ENCODE data around the gene ALPP.
"Not testable (repeated sequence)": the region's sequence is repeated elsewhere in the genome, so short reads cannot be mapped to it uniquely, and the experiment has no call there.

ALPP gene

GRCh38 chr2:232381204-232382031 lies 2.9 kb downstream of the ALPP start:
- DNase-seq (ENCODE audit: low read depth), result not testable (repeated sequence)

DNA sequence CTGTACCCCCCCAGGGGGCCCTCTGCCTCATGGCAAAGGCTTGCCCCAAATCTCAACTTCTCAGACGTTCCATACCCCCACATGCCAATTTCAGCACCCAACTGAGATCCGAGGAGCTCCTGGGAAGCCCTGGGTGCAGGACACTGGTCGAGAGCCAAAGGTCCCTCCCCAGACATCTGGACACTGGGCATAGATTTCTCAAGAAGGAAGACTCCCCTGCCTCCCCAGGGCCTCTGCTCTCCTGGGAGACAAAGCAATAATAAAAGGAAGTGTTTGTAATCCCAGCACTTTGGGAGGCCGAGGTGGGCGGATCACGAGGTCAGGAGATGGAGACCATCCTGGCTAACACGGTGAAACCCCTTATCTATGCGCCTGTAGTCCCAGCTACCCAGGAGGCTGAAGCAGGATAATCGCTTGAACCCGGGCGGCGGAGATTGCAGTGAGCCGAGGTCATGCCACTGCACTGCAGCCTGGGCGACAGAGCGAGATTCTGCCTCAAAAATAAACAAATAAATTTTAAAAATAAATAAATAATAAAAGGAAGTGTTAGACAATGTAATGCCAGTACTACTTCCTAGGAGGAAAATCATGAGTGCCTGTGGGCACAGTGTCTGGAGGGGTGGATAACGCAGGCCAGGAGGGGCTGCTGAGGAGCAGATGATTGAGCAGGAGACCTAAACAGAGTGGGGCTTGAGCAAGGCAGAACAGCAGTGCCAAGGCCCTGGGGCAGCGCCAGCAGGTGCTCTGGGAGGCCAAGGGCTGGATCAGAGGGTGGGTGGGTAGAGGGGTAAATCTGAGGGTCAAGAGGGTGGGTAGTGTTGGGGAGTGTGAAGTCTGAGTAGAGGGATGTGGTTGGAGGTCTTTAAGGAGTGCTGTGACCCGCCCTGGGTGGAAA lies 4.0 kb downstream of the ALPP start:
- no peak for DNase-seq (ENCODE audit: low read depth)

- no peak for DNase-seq (ENCODE audit: low read depth)
These were observed 5.9 kb downstream of the ALPP start for GRCh38 chr2:232384466-232384865.

DNA sequence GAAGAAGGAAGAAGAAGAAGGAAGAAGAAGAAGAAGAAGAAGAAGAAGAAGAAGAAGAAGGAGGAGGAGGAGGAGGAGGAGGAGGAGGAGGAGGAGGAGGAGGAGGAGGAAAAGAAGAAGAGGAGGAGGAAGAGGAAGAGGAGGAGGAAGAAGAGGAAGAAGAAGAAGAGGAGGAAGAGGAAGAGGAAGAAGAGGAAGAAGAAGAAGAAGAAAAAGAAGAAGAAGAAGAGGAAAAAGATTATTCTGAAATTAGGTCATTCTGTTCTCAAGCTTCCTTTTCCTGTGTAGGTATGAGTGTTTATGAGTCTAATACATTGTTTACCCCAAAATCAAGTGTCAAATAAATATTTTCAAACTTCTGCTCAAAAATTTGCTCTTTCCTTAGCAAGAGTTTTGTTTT lies 6.5 kb downstream of the ALPP start:
- not testable (repeated sequence) for DNase-seq (ENCODE audit: low read depth)

DNA sequence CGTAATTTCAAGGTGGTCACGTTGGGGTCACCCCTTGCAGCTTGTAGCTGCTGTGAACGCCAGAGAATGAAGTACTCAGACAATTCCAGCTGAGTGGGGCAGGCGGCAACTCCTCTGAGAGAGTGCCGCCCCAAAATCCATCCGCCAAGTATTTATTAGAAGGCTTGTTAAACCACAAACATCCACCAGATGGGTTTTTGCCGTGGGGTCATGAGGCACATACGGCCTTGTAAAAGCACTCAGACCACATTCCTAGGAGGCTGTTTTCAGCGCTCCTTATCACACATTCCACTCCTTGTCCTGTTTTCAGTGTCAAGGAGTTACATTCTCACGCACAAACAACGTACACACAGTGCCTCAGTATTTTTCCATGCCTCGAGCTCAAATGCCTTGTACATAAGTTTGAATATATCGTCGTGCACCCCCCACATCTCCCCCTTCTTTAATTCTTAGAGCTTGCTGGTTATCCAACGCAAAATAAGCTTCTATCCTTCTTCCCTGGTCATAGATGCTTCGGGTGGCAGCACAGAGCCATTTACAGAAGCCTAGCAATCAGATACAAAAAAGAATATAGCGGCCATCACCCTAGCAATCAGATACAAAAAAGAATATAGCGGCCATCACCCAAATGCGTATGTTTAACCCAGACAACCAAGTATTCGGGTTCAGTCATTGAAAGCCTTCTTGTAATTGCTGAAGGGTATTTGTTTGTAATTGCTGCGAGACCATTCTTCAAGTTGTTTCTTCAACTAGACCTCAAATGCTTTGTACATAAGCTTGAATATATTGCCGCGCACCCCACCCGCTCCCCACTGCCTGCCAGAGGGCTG lies 7.3 kb downstream of the ALPP start:
- peak; percentile 70 for DNase-seq (ENCODE audit: low read depth)

- no peak for DNase-seq (ENCODE audit: low read depth)
These were observed 7.9 kb downstream of the ALPP start for GRCh38 chr2:232386490-232386739.

- no peak for DNase-seq (ENCODE audit: low read depth)
These were observed 8.3 kb downstream of the ALPP start for GRCh38 chr2:232386740-232387450.

DNA sequence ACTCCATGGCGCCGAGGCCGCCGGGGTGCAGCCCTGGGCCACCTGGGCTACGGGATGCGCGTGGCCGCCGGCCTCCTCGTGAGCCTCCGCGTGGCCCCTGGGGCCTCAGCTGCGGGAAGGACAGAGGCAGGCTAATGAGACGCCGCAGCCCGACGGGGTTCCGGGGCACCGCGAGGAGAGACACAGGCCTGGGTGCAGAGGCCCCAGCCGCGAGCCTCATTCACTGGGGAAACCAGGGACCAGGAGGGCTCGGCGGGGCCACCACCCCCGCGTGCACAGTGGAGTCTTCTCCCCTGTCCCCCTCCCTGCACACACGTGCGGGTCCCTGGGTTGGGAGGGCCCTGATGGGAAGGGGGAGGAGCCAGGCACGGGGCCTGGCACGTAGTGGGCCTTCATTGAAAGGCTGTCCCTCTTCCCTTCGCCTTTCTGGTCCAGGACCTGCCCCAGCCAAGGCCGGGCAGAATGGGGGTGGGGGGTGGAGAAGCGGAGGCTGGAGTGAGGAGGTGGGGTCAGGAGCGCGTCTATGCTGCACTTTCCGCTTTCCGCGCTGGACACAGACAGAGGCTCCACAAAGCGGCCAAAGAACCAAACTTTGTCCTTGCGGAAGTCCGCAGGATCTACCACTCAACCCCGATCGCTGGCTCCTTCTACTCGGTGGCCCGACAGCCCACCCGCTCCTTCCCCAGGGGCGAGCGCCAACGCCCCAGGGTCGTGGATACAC lies 9.1 kb downstream of the ALPP start:
- no peak for DNase-seq (ENCODE audit: low read depth)

DNA sequence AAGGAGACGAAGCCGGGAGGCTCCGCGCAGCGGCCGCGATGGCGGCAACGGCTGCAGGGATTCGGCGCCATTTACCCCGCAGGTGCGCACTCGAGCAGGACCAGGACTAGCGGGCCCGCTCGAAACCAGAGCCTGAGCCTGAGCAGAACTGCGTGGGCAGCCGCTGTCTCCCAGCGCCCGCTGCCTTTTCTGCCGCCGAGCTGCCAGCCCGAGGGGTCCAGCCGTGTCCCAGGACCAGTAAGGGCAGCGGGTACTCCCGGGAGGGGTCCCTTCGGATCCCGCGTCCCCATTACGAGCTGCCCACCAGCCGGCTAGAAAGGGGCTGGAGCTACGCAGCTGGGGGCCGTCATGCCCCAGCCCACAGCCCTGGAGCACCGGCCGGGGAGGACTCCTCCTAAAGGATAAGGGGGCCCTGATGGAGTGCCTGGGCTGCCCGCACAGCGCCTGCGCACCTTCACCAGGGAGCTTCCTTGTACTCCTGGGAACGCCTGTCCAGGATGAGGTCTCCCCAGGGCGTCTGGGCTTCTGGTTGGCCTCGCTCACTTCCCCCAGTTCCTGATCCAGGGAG lies 9.9 kb downstream of the ALPP start:
- no peak for DNase-seq (ENCODE audit: low read depth)

GRCh38 chr2:232389327-232389726 lies 10.8 kb downstream of the ALPP start:
- DNase-seq (ENCODE audit: low read depth), result peak; percentile 18

DNA sequence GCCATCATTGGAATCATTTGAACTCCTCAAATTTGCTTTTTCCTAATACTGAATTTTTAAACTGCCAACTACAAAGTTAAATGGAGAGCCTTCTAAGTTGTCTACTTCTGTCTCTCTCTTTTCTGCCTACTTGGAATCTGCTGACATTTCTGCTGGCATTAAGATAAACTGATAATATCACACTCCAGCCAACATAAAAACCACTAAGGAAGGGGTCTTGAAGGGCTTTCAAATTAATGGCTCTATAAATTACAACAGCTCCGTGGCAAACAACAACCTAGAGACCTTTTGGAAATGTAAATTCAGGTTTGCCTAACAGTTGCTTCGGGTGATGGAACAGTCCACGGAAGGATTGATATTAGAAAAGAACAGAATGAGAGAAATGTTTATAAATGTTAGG lies 12.1 kb downstream of the ALPP start:
- no peak for DNase-seq (ENCODE audit: low read depth)

GRCh38 chr2:232393556-232393955 lies 15.0 kb downstream of the ALPP start:
- DNase-seq (ENCODE audit: low read depth), result no peak

GRCh38 chr2:232394431-232394830 lies 15.9 kb downstream of the ALPP start:
- not testable (repeated sequence) for DNase-seq (ENCODE audit: low read depth)

DNA sequence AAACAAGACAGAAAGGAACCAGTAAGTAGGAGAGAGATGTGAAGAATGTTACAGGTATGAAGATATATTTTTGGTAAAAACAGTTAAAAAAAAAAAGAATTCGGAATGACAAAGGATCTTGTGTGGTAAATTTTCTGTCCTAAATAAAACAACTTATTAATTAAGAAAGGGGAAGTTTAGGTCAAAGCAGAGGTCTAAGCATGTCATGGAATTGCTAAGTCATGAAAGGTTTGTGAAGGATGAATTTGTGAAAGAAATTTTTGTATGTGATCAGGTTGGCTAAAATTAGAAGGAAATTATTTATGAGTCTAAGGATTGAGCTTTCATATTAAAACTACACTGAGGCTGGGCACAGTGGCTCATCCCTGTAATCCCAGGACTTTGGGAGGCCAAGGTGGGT lies 17.0 kb downstream of the ALPP start:
- DNase-seq (ENCODE audit: low read depth), result no peak

GRCh38 chr2:232396683-232397082 lies 18.1 kb downstream of the ALPP start:
- DNase-seq (ENCODE audit: low read depth), result no peak

GRCh38 chr2:232398293-232399034 lies 19.9 kb downstream of the ALPP start:
- no peak for DNase-seq (ENCODE audit: low read depth)

DNA sequence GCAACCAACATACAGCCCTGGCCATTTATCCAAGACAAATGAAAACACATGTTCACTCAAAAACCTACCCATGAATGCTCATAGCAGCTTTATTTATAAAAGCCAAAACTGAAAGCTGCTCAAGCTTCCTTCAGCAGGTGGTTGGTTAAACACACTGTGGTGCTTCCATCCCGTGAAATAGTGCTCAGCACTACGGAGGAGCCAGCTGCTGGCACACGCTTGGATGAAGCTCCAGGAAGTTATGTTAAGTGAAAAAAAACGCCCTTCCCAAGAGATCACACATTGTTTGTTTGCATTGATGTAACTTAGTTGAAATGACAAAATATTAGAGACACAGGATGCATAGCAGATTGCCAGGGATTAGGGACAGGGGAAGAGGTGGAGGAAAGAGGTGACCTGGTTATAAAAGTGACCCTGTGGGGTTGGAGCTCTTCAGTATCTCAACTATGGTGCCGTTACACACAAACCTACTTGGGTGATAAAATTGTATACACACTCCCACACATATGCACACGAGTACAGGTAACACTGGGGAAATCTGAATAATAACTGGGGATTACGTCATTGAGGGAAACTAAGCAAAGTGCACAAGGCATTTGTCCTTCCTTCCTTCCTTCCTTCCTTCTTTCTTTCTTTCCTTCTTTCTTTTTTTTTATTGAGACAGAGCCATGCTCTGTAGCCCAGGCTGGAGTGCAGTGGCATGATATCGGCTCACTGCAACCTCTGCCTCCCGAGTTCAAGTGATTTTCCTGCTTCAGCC lies 21.9 kb downstream of the ALPP start:
- DNase-seq (ENCODE audit: low read depth), result no peak

DNA sequence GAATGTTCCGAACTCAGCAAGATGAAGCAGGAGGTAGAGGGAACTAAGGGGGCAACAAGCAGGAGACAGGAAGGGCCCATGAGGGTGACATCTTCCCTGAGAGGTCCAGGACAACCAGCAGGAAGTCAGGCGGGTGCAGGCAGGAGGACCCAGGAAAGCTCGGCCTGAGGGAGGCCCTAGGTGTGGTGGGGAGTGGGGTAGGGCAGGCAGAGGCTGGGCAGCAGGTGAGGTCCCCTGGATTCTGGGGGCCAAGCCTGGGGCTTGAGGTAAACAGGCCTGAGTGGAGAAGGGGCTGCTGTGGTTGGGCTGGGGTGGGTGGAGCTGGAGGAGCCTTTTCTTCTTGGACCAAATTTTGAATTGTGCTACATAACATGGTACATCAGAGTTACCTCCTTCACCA lies 24.0 kb downstream of the ALPP start:
- DNase-seq (ENCODE audit: low read depth), result no peak

DNA sequence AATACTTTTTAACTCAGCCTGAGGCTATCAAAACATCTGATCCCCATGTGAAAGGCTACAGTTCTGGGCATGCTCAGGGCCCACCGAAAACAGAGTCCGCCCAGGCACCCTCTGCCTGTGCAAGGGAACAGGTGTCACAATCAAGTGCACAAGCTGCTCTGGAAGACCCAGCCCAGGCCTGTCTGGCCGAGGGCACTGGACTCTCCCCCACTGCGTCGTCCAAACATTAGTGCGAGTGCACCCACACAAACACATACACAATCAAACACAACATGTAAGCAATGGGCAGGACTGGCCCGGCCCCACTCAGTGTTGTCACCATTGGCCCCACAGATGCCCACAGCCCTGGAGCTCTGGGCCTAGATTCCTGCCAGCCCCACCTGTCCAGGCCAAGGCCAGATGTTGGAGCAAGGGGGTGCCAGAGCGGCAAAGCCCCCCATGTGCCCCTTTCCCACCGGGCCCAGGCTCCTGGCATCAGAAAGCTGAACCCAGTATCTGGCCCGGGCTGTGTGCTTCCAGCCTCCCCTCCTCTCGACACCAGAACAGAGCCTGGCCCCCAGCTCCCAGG lies 27.5 kb downstream of the ALPP start:
- no peak for DNase-seq (ENCODE audit: low read depth)
